K562 (cell line): ENCODE results near the gene PACRG. TPM values are rescaled to one million over a fixed set of nuclear protein-coding genes. Genes with fewer than 3 reads are reported as not detected.
A peak's percentile ranks its signal among the peaks of the same experiment; 100 is the strongest.

Experiments
- ATAC-seq: fragments of 200-7000 bp; cut with Tn5 transposase; 3 replicates; pipeline ENCODE4 v1.9.1; 2020; ENCODE audit warnings: moderate library complexity
- BruUV-seq: library from RNA; stranded (reverse); fragments of 400-500 nt; replicated peaks from 2 replicates; lab custom pipeline; 2021; lab: Mats Ljungman, UMichigan
- CTCF ChIA-PET: fragments of 300-600 bp; formaldehyde crosslinking; extraction: SDS; loops from one replicate; lab custom pipeline; 2021; ENCODE audit warnings: low intra/inter-chr PET ratio; lab: Yijun Ruan, JAX
- POLR2A ChIA-PET: fragments of 300-600, 350-650 bp; sonication (Branson Sonifier 250); formaldehyde crosslinking; extraction: SDS; loops from one replicate; lab custom pipeline; 2021; ENCODE audit warnings: antibody characterized with exemption, inconsistent platforms; lab: Yijun Ruan, JAX
- DNase-seq, 4 experiments: peaks; one replicate each; pipeline versions ENCODE4 v3.0.0 to v3.0.0-alpha.2; 2011 to 2018; ENCODE audit warnings: low spot score in 3 of 4, mixed read lengths in 3 of 4; ENCODE audit errors: extremely low read depth in 1 of 4
- FAIRE-seq: peaks from 2 replicates; lab custom pipeline; 2011; peaks lifted over from hg19 to GRCh38; lab: Jason Lieb, UNC
- H2AFZ ChIP-seq: 2 replicates; pipeline ENCODE4 v1.6.0; 2011; ENCODE audit warnings: low read depth, low read length, control low read depth, inconsistent platforms
- H3K27ac ChIP-seq: fragments of 200-600 bp; 3 replicates; pipeline ENCODE4 v1.8.0; 2011; ENCODE audit warnings: low read depth, mild to moderate bottlenecking, control low read depth, inconsistent platforms, low read length, moderate library complexity, mixed read lengths; ENCODE audit errors: extremely low read depth
- H3K27me3 ChIP-seq, 2 experiments: fragments of 300-600 bp in 1 of 2; 2 replicates in 1 of 2; 3 replicates in 1 of 2; pipeline versions ENCODE4 v1.6.0 to v1.8.0; 2011; ENCODE audit warnings: inconsistent platforms in 2 of 2, low read length in 2 of 2, mild to moderate bottlenecking in 1 of 2, mixed read lengths in 1 of 2, moderate library complexity in 1 of 2; ENCODE audit not compliant: control insufficient read depth in 2 of 2, insufficient read depth in 2 of 2
- H3K36me3 ChIP-seq: fragments of 300-600 bp; 3 replicates; pipeline ENCODE4 v1.8.0; 2011; ENCODE audit warnings: mild to moderate bottlenecking, low read length, inconsistent platforms; ENCODE audit not compliant: control insufficient read depth, insufficient read depth
- H3K4me1 ChIP-seq, 2 experiments: fragments of 200-600 bp in 1 of 2; replicated peaks in 1 of 2; 2 replicates in 1 of 2; 3 replicates in 1 of 2; pipeline versions ENCODE4 v1.5.1 to v1.8.0; 2011; ENCODE audit warnings: inconsistent platforms in 2 of 2, low read length in 2 of 2, mild to moderate bottlenecking in 1 of 2, mixed read lengths in 1 of 2, moderate library complexity in 1 of 2; ENCODE audit not compliant: control insufficient read depth in 2 of 2, insufficient read depth in 2 of 2
- H3K4me2 ChIP-seq: 2 replicates; pipeline ENCODE4 v1.6.1; 2011; ENCODE audit warnings: low read length, control low read depth, inconsistent platforms, mixed read lengths; ENCODE audit not compliant: insufficient read depth
- H3K4me3 ChIP-seq: fragments of 200-600 bp; sonication (generic), shearing (Covaris generic); 2 replicates; pipeline ENCODE4 v1.5.1; 2016; ENCODE audit warnings: control low read depth, inconsistent platforms
- H3K79me2 ChIP-seq: fragments of 200-600 bp; 3 replicates; pipeline ENCODE4 v1.8.0; 2011; ENCODE audit warnings: low read length, inconsistent platforms; ENCODE audit not compliant: control insufficient read depth, insufficient read depth
- H3K9ac ChIP-seq, 2 experiments: 2 replicates each; pipeline versions ENCODE4 v1.6.0 to v1.6.1; 2011; ENCODE audit warnings: low read depth in 2 of 2, low read length in 2 of 2, control low read depth in 1 of 2, inconsistent platforms in 1 of 2, mild to moderate bottlenecking in 1 of 2, mixed read lengths in 1 of 2; ENCODE audit not compliant: insufficient read depth in 1 of 2
- H3K9me1 ChIP-seq: one replicate; pipeline ENCODE4 v1.6.0; 2011; ENCODE audit warnings: inconsistent platforms, mild to moderate bottlenecking, low read length, moderate library complexity; ENCODE audit not compliant: control insufficient read depth, insufficient read depth
- H3K9me3 ChIP-seq: replicated peaks from 2 replicates; pipeline ENCODE4 v1.5.1; 2011; ENCODE audit warnings: low read depth, low read length, inconsistent platforms; ENCODE audit not compliant: control insufficient read depth, insufficient read depth
- H4K20me1 ChIP-seq: replicated peaks from 2 replicates; pipeline ENCODE4 v1.6.1; 2011; ENCODE audit warnings: low read length, inconsistent platforms, mixed read lengths; ENCODE audit not compliant: control insufficient read depth, insufficient read depth
- C11orf30 ChIP-seq: fragments of 450-650 bp; IDR thresholded peaks from 2 replicates; pipeline ENCODE4 v1.6.1; 2016; ENCODE audit warnings: low read depth, mild to moderate bottlenecking
- CBFB ChIP-seq: sonication (generic); formaldehyde crosslinking; IDR thresholded peaks from 2 replicates; pipeline ENCODE4 v1.4.0; 2020; ENCODE audit warnings: mild to moderate bottlenecking, missing genetic modification reagents
- KDM2B ChIP-seq: fragments of 250-450 bp; sonication (Bioruptor Pico); IDR thresholded peaks from 2 replicates; pipeline ENCODE4 v1.8.0; 2021; ENCODE audit warnings: mild to moderate bottlenecking, moderate library complexity
- MAFF ChIP-seq: IDR thresholded peaks from 2 replicates; pipeline ENCODE4 v1.6.1; 2012; ENCODE audit warnings: low read length, improper control_type of control experiment
- MAFG ChIP-seq: fragments of 450-650 bp; conservative IDR thresholded peaks from 2 replicates; pipeline ENCODE4 v1.6.1; 2016; ENCODE audit warnings: missing genetic modification characterization, missing compliant biosample characterization
- MAFK ChIP-seq: IDR thresholded peaks from 2 replicates; pipeline ENCODE4 v1.6.1; 2011; ENCODE audit warnings: low read length, improper control_type of control experiment
- NFIC ChIP-seq: fragments of 450-650 bp; IDR thresholded peaks from 2 replicates; pipeline ENCODE4 v1.6.1; 2017; ENCODE audit warnings: mild to moderate bottlenecking, inconsistent platforms
- ZNF311 ChIP-seq: fragments of 250-450 bp; sonication (Bioruptor Pico); IDR thresholded peaks from 2 replicates; pipeline ENCODE4 v1.4.0; 2020; ENCODE audit warnings: mild to moderate bottlenecking, moderate library complexity
- ZNF316 ChIP-seq: fragments of 450-650 bp; IDR thresholded peaks from 2 replicates; pipeline ENCODE4 v1.6.1; 2016
- ZNF324 ChIP-seq: fragments of 250-450 bp; sonication (Bioruptor Pico); IDR thresholded peaks from 2 replicates; pipeline ENCODE4 v1.4.0; 2020; ENCODE audit warnings: mild to moderate bottlenecking
- WGBS: fragments of 100-300 bp; shearing (Covaris generic); methylation state at CpG from one replicate; pipeline ENCODE4 v1.1.6; 2016; ENCODE audit warnings: low coverage, mixed read lengths; ENCODE audit not compliant: insufficient coverage; ENCODE audit errors: missing lambda C conversion rate; 5-methylcytosine and 5-hydroxymethylcytosine counted together
- in situ Hi-C: fragments of 300-500 bp; cut with MboI; formaldehyde crosslinking; loops from 4 replicates; pipeline ENCODE4 v1.15.0; 2018; ENCODE audit warnings: inconsistent platforms, mixed read lengths
- intact Hi-C: fragments of 100-400 bp; cut with micrococcal nuclease; formaldehyde crosslinking; loops from 2 replicates; pipeline ENCODE4 v1.14.2; 2022
- polyA plus RNA-seq, 8 experiments: library from polyadenylated mRNA; depleted of rRNA in 4 of 8; stranded (reverse) in 5 of 8; unstranded in 3 of 8; fragments of >200 nt; fragmentation: Nextera tagmentation in 2 of 8; fragmentation: Illumina TruSeq in 1 of 8; extraction: Ambion mirVana in 2 of 8; extraction: Trizol in 1 of 8; gene quantifications; 2 replicates each; pipeline versions ENCODE4 v1.2.1 to v1.2.3, GENCODE V29; 2011 to 2014; ENCODE audit warnings: inconsistent platforms in 1 of 8, missing spikeins in 1 of 8
- total RNA-seq, 7 experiments: library from RNA; depleted of rRNA in 6 of 7; stranded (reverse); fragments of >200 nt in 6 of 7; fragmentation: Illumina TruSeq in 2 of 7; extraction: Trizol in 2 of 7; gene quantifications; 2 replicates each; pipeline versions ENCODE4 v1.2.1 to v1.2.3, GENCODE V29; 2011 to 2021; ENCODE audit warnings: low replicate concordance in 1 of 7

The PACRG gene
- total and polyA plus RNA-seq, 9 of the 15 experiments (the other 6 are each of a cell fraction or from before 2014, with no cell fraction given), result 0.04 TPM; not detected in 8

GRCh38 chr6:163310973-163311383 lies 583.2 kb downstream of the PACRG start:
- POLR2A ChIA-PET, result no interaction called here
- intact Hi-C loops, result no loop called here
- CTCF ChIA-PET, result no interaction called here
- Histone ChIP-seq H3K27me3 (peaks cover 50 to 55% of the 10 kb centered on the region in 2 experiments), H3K9me3 (no peaks in the 10 kb centered on the region), H3K4me3 (no peak overlapping the region), H3K36me3 (no peaks in the 10 kb centered on the region), H3K4me2 (no peak overlapping the region), H4K20me1 (no peaks in the 10 kb centered on the region), H3K4me1 (no peaks in the 10 kb centered on the region), H2AFZ (no peak overlapping the region), H3K9me1 (no peaks in the 10 kb centered on the region), H3K79me2 (no peaks in the 10 kb centered on the region), H3K9ac (no peak overlapping the region), H3K27ac (no peak overlapping the region)
- TF ChIP-seq MAFG (peak; percentile 87), MAFK (peak; percentile 91), ZNF324 (CRISPR knock-in tag) (no peak), C11orf30 (peak; percentile 70), NFIC (no peak), ZNF311 (CRISPR knock-in tag) (no peak), ZNF316 (peak; percentile 91), MAFF (peak; percentile 85), KDM2B (CRISPR knock-in tag) (no peak), CBFB (CRISPR knock-in tag) (no peak)
- no TSS peak for BruUV-seq
- DNase-seq, result no peak
- FAIRE-seq, result no peak
- WGBS, result 8% methylated on average over 2 of the region's 2 CpGs
- ATAC-seq, result no peak
- in situ Hi-C loops, result no loop called here
